ENCODE data around the gene PTPN9.
A peak's percentile ranks its signal among the peaks of the same experiment; 100 is the strongest.
"Not testable (repeated sequence)": the region's sequence is repeated elsewhere in the genome, so short reads cannot be mapped to it uniquely, and the experiment has no call there.

The PTPN9 gene

DNA sequence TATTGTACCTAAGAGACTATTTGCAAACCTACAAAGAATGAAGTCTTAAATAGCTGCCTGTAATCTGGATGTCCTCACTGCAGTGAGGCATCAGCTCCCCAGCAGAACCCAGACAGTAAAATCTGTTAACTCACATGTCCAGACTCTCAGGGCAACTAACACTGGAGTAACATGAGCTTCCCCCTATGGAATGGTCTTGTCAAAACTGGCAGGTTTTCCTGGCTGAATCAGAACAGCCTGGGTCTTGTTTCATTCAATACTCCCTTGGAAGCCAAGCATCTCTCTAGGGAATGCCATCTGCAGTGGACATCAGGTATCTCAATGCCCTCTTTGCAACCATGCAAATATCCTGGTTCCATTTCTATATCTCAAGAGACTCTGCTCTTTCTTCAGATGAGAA lies 24.4 kb downstream of the PTPN9 start:
- Mint-ChIP-seq H3K4me1 (peaks cover 7% of the 10 kb centered on the region), H3K4me3 (no peak overlapping the region), H3K9me3 (no peaks in the 10 kb centered on the region), H3K36me3 (ENCODE audit: low read depth) (peaks cover 9% of the 10 kb centered on the region), H3K27ac (peak overlapping the region; percentile 44 to 48 (median 48)), H3K27me3 (ENCODE audit: low read depth) (no peaks in the 10 kb centered on the region)
- TF ChIP-seq, protein P1, sequence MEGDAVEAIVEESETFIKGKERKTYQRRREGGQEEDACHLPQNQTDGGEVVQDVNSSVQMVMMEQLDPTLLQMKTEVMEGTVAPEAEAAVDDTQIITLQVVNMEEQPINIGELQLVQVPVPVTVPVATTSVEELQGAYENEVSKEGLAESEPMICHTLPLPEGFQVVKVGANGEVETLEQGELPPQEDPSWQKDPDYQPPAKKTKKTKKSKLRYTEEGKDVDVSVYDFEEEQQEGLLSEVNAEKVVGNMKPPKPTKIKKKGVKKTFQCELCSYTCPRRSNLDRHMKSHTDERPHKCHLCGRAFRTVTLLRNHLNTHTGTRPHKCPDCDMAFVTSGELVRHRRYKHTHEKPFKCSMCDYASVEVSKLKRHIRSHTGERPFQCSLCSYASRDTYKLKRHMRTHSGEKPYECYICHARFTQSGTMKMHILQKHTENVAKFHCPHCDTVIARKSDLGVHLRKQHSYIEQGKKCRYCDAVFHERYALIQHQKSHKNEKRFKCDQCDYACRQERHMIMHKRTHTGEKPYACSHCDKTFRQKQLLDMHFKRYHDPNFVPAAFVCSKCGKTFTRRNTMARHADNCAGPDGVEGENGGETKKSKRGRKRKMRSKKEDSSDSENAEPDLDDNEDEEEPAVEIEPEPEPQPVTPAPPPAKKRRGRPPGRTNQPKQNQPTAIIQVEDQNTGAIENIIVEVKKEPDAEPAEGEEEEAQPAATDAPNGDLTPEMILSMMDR (IDR thresholded peaks at IDR 0.05; ENCODE audit: unreplicated experiment in 3 of 3), result no peak

DNA sequence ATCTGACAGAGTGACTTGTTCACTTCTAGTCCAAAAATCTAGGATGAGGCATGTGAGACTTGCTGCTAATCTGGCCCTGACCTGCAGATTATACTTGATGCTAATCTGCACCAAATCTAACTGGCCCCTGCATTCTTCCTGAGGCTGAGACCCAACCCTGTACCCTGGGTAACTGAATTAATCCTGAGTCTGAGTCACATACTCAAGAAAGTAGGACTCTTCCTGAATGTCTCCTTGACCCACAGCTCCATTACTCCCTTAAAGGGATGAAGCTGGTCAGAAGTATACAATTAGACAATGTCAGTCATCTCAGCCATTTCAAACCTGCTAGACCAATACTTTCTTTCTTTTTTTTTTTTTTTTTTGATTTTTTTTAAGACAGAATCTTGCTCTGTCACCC lies 25.5 kb downstream of the PTPN9 start:
- H3K9me3 Mint-ChIP-seq, result no peaks in the 10 kb centered on the region
- TF ChIP-seq, protein P1 (IDR thresholded peaks at IDR 0.05; ENCODE audit: unreplicated experiment in 3 of 3), result no peak
- no peak overlapping the region for H3K27ac Mint-ChIP-seq
- no peak overlapping the region for H3K4me3 Mint-ChIP-seq
- H3K4me1 Mint-ChIP-seq, result peaks cover 7% of the 10 kb centered on the region
- H3K27me3 Mint-ChIP-seq (ENCODE audit: low read depth), result no peaks in the 10 kb centered on the region
- peaks cover 4% of the 10 kb centered on the region for H3K36me3 Mint-ChIP-seq (ENCODE audit: low read depth)

DNA sequence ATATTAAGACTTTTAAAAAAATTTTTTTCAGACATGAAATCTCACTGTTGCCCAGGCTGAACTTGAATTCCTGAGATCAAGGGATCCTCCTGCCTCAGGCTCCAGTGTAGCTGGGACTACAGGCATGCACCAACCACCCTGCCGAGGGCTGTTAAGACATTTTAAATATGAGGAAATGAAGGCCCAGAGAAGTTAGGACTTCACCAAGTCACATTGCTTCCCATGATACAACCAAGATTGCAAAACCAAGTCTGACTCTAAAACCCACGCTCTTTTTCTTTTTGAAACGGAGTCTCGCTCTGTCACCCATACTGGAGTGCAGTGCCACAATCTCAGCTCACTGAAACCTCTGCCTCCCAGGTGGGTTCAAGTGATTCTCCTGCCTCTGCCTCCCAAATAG lies 28.0 kb downstream of the PTPN9 start:
- H3K9me3 Mint-ChIP-seq, result no peaks in the 10 kb centered on the region
- H3K4me1 Mint-ChIP-seq, result peaks cover 7% of the 10 kb centered on the region
- no peak overlapping the region for H3K27ac Mint-ChIP-seq

DNA sequence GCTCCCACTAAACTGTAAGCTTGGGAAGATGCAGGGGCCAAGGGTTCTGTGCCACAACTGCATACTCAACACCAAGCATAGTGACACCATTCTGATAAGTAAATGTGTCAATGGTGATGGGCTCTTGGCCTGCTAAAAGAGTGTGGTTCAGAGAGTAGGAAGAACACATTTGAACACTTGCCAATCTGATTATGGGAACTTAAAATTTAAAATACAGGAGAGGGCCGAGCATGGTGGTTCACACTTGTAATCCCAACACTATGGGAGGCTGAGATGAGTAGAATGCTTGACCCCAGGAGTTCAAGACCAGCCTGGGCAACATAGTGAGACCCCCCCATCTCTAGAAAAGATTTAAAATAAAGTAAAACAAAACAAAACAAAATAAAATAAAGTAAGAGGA lies 34.1 kb downstream of the PTPN9 start:
- H3K9me3 Mint-ChIP-seq, result no peaks in the 10 kb centered on the region
- TF ChIP-seq, protein P1 (IDR thresholded peaks at IDR 0.05; ENCODE audit: unreplicated experiment in 3 of 3), result no peak
- no peak overlapping the region for H3K4me3 Mint-ChIP-seq
- H3K4me1 Mint-ChIP-seq, result peaks cover 24% of the 10 kb centered on the region
- no peaks in the 10 kb centered on the region for H3K27me3 Mint-ChIP-seq (ENCODE audit: low read depth)
- no peak overlapping the region for H3K27ac Mint-ChIP-seq
- H3K36me3 Mint-ChIP-seq (ENCODE audit: low read depth), result peaks cover 11% of the 10 kb centered on the region

More for the DNA sequence above, 28.0 kb downstream of the PTPN9 start:
- H3K4me3 Mint-ChIP-seq, result no peak overlapping the region
- H3K27me3 Mint-ChIP-seq (ENCODE audit: low read depth), result no peaks in the 10 kb centered on the region
- TF ChIP-seq, protein P1 (IDR thresholded peaks at IDR 0.05; ENCODE audit: unreplicated experiment in 3 of 3), result no peak
- no peaks in the 10 kb centered on the region for H3K36me3 Mint-ChIP-seq (ENCODE audit: low read depth)

DNA sequence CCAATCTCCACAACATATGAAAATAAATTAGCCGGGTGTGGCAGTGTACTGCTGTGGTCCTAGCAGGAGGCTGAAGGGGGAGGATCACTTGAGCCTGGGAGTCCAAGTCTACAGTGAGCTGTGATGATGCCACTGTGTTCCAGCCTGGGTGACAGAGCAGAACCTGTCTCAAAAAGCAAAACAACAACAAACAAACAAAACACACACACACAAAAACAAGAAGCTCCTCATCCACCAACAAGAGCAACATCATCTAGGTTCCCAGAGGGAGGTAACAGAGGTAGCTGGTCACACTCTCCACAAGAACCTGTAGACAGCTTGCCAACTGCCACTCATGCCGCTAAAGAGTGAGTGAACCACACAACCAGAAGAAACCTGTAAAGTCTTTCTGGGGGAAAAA lies 34.8 kb downstream of the PTPN9 start:
- Mint-ChIP-seq H3K27me3 (ENCODE audit: low read depth) (no peaks in the 10 kb centered on the region), H3K27ac (no peak overlapping the region), H3K4me3 (no peak overlapping the region), H3K36me3 (ENCODE audit: low read depth) (peaks cover 11% of the 10 kb centered on the region), H3K9me3 (no peaks in the 10 kb centered on the region), H3K4me1 (peaks cover 24% of the 10 kb centered on the region)
- TF ChIP-seq, protein P1 (IDR thresholded peaks at IDR 0.05; ENCODE audit: unreplicated experiment in 3 of 3), result no peak

DNA sequence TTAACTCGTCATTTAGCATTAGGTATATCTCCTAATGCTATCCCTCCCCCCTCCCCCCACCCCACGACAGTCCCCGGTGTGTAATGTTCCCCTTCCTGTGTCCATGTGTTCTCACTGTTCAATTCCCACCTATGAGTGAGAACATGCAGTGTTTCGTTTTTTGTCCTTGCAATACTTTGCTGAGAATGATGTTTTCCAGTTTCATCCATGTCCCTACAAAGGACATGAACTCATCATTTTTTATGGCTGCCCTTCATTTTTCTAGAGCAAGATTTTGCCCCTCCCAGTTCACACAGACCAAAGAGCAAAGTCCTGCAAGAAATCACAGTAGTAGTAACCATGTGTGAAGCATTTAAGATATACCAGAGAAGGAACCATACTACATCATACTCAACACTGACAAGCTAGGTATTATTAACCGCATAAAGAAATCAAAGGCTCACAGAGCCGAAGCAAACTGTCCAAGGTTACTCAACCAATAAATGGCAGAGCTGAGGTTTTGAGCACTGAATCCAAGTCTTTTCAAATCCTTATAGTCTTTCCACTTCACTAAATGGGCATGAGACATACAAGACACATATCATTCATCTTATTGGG lies 36.1 kb downstream of the PTPN9 start:
- not testable (repeated sequence) for H3K4me3 Mint-ChIP-seq; H3K27me3 Mint-ChIP-seq (ENCODE audit: low read depth)
- H3K27ac Mint-ChIP-seq, result peak overlapping the region in 2 of 3 experiments; percentile 58 to 77

More for the DNA sequence above, 36.1 kb downstream of the PTPN9 start:
- H3K9me3 Mint-ChIP-seq, result not testable (repeated sequence)
- Mint-ChIP-seq H3K4me1 (peaks cover 29% of the 10 kb centered on the region), H3K36me3 (ENCODE audit: low read depth) (peaks cover 16% of the 10 kb centered on the region)
